Epithelial cell of alveolus of lung (primary cell): ENCODE measurements around the gene OR2V1. TPM values are rescaled to one million over a fixed set of nuclear protein-coding genes. Genes with fewer than 3 reads are reported as not detected.

Experiments used
- total RNA-seq: library from RNA; depleted of rRNA; stranded (reverse); fragments of >200 nt; gene quantifications from 2 replicates; pipeline ENCODE4 v1.2.1, GENCODE V29; 2015

OR2V1 gene, protein sequence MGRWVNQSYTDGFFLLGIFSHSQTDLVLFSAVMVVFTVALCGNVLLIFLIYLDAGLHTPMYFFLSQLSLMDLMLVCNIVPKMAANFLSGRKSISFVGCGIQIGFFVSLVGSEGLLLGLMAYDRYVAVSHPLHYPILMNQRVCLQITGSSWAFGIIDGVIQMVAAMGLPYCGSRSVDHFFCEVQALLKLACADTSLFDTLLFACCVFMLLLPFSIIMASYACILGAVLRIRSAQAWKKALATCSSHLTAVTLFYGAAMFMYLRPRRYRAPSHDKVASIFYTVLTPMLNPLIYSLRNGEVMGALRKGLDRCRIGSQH
- not detected in 2 replicates for total RNA-seq

GRCh38 chr5:181130832-181131496, at the start of gene OR2V1:
TSS of gene OR2V1 (minus strand) at chr5:181131169. CDS start at chr5:181125304, 5,865 bp downstream.

DNA sequence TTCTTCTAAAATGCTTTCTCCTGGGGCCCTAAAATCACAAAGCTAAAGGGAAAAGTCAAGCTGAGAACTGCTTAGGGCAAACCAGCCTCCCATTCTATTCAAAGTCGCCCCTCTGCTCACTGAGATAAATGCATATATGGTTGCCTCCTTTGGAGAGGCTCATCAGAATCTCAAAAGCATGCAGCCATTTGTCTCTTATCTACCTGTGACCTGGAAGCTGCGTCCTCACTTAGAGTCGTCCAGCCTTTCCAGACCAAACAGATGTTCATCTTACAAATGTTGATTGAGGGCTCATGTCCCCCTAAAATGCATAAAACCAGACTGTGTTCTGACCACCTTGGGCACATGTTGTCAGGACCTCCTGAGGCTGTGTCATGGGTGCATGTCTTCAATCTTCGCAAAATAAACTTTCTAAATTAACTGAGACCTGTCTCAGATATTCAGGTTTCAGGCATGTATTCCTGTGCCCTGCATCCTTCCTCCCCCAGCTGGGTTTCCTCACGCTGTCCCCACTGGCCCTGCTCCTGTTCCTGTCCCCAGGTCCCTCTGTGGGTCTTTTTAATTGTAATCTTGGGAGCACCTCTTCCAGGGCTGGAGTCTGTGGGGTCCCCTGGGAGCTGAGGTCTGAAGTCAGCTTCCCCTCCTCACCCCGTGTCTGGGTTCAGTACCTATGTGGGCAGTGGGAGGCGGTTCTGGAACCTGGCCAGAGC, 16.1 kb upstream of the OR2V1 start, which contains the start of gene OR2V2:
TSS of gene OR2V2 (plus strand) at position 660 of the 710 bp plus-strand sequence. CDS start 7,357 bp downstream, outside the sequence.

Other genes starting within 250 kb of the OR2V1 start
- not detected in 2 replicates for gene BTNL8, start 232.0 kb downstream of the OR2V1 start, total RNA-seq
- not detected in 2 replicates for gene BTNL3, start 142.3 kb downstream of the OR2V1 start, total RNA-seq
- not detected in 2 replicates for gene BTNL9, start 90.9 kb downstream of the OR2V1 start, total RNA-seq
- gene OR2V2, start 16.4 kb upstream of the OR2V1 start, total RNA-seq, result not detected in 2 replicates
- 2.5 and 3.8 TPM in 2 replicates for gene TRIM7, start 74.0 kb upstream of the OR2V1 start, total RNA-seq
- gene TRIM41, start 92.1 kb upstream of the OR2V1 start, total RNA-seq, result 8.9 and 11.2 TPM in 2 replicates
- gene RACK1, start 112.7 kb upstream of the OR2V1 start, total RNA-seq, result 4,197 and 4,947 TPM in 2 replicates
- 4.4 and 18.8 TPM in 2 replicates for gene TRIM52, start 130.0 kb upstream of the OR2V1 start, total RNA-seq
- gene OR4F3, start 236.1 kb upstream of the OR2V1 start, total RNA-seq, result not detected in 2 replicates